ENCODE results near the gene CFL2.

The CFL2 gene

DNA sequence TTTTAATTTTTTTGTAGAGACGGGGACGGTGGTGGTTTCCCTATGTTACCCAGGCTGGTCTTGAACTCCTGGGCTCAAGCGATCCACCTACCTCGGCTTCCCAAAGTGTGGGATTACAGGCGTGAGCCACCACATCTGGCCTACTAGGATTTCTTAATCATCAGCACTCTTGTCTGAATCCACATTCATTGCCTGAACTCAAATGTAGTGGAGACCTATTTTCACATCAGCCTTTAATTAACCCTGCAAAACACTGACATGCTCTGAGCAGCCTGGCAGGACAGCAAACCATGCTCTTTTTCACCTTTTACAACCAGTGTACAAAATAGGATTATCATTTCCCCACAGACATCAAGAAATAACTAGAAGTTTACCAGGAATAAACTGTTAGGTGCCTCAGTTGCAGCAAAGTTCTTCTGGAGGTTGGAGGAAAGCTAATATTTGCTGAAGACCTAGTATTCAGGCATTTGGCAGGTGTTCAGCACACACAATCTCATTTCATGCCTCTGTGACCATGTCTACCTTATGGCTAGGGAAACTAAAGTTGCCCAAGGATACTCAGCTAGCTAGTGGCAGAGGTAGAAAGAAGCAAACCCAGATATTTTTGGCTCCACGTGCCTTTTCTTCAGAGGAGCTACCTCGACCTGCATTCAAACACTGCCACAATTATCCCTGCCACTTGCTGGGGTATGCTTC lies 37.7 kb downstream of the CFL2 start:
- DNase-seq (ENCODE audit: low spot score) = no peak

DNA sequence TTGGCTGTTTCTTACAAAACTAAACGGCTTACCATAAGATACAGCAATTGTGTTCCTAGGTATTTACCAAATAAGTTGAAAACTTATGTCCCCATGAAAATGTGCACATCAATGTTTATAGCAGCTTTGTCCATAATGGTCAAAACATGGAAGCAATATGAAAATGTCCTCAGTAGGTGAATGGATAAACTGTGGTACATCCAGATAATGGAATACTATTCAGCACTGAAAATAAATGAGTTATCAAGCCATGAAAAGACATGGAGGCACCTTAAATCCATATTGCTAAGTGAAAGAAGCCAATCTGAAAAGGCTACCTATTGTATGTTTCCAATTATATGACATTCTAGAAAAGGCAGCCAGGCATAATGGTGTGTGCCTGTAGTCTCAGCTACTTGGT lies 40.7 kb downstream of the CFL2 start:
- DNase-seq (ENCODE audit: low spot score) = no peak

DNA sequence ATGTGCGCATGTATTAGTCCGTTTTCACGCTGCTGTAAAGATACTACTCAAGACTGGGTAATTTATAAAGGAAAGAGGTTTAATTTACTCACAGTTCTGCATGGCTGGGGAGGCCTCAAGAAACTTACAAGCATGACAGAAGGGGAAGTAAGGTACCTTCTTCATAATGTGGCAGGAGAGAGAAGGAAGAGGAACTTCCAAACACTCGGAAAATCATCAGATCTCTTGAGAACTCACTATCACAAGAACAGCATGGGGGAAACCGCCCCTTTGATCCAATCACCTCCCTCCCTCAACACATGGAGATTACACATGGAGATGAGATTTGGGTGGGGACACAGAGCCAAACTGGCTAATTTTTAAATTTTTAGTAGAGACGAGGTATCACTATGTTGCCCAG lies 42.7 kb downstream of the CFL2 start:
- DNase-seq (ENCODE audit: low spot score) = no peak

DNA sequence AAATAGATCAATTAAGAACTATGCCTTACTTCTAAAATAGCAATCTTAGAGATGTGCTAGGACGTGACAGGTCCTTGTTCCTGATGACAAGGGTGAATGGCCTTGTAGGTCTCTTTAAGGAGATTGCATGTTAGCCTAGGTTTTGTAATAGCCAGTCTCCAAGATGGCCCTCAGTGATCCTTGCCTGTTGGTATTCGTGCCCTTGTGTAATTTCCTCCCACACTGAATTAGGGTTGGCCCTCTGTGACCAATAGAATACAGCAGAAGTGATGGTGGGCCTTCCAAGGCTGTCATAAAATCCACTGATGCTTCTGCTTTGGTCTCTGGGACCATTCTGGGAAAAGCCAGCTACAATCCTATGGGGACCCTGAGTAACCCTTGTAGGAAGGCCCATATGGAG lies 46.3 kb downstream of the CFL2 start:
- no peak for DNase-seq (ENCODE audit: low spot score)

DNA sequence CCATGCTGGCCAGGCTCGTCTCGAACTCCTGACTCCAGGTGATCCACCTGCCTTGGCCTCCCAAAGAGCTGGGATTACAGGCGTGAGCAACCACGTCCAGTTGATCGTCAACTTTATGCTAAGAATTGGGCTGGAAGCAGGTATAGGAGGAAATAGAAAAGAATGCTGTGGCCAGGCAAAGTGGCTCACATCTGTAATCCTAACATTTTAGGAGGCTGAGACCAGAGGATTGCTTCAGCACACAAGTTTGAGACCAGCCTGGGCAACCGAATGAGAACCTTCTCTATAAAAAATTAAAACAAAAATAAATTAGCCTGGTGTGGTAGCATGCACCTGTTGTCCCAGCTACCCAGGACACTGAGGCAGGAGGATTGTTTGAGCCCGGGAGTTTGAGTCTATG lies 47.4 kb downstream of the CFL2 start:
- no peak for DNase-seq (ENCODE audit: low spot score)

DNA sequence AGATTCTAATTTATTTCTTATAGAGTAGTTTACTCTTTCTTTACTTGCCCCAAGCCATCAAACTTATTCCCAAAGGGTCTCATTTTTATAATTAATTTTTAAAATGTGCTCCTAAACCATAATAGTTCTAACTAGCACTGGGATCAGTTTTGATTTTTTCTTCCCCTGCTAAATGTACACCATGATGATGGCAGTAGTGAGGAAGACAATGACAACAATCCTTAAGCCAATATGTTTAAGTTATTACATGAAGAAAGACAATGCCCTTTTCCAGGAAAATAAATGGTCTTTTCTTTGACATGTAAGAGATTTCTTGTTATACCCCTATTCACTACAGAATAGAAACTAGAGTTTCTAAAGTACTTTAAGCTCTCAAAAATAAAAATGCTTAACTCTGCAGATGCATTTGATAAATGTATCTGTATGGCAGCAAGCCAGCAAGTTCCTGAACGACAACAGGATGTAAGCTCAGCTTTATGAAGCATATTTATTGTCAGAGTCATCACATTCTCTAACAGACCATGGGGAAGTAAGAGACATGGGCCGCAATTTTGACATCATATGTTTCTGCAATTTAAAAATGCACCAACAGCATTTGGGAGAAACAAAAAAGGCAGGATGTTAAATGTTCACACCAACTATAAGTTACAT lies 48.5 kb downstream of the CFL2 start:
- DNase-seq (ENCODE audit: low spot score) = no peak

DNA sequence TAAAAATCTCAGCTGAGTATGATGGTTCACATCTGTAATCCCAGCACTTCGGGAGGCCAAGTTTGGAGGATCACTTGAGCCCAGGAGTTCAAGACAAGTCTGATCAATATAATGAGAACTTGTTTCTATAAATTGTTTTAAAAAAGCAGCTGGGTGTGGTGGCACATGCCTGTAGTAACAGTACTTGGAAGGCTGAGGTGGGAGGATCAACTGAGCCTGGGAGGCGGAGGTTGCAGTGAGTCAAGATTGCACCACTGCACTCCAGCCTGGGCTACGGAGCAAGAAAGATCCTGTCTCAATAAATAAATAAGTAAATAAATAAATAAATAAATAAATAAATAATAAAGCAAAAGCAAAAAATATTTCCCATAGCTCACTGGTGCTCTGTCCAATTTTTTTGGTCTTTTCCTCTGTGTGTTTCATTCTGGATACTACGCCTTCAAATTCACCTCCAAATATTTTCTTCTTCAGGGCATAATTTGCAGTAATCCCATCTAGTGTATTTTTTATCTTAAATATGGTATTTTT lies 51.8 kb downstream of the CFL2 start:
- DNase-seq (ENCODE audit: low spot score) = no peak

DNA sequence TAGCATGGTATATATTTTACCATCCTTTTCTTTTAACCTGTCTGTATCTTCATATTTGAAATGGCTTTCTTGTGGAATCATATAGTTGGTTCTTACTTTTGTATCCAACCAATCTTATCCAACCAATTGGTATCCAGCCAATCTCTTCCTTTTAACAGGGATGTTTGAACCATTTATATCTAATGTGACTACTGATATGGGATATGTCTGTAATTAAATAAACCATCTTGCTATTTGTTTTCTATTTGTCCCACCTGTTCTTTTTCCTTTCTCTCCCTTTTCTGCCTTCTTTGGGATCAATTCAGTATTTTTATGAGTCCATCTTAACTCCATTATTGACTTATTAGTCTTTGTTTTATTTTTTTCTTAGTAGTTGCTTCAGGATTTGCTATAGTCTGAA lies 53.6 kb downstream of the CFL2 start:
- DNase-seq (ENCODE audit: low spot score) = no peak
